Measurements from ENCODE around the gene HADH. TPM values are rescaled to one million over a fixed set of nuclear protein-coding genes. Genes with fewer than 3 reads are reported as not detected.
"Not testable (repeated sequence)": the region's sequence is repeated elsewhere in the genome, so short reads cannot be mapped to it uniquely, and the experiment has no call there.

Gene HADH
- total RNA-seq, 1 experiment from 2014 or later: 61.8 TPM

DNA sequence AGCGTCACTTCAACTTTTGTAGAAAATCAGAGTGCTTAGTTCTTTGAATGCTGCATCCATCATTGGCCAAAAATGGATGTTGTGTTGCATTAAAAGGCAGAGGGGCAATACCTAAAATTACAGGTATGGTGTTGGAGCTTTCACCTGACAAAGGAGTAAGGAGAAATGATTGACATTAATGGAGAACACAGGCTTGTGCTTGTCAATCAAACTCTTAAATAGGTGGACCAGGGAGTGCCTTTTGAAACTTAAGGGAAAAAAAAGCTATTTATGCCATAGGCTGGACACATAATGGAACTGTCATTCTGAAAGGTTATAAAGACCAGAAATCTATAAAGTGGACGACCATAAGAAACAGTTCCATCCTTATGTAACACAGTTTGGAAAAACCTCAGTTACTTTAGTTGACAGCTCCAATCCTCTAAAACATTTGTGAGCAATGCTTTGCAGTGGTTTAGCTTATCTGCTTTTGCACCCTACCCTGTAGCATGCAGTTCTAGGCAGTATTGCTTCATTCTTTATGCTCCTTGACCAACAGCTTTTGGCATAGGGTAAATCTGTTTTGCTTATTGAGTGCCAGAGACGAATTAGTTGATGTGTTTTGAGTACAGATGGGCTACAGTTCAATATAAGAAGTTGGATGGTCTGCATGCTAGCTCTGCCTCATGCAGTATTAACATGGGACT lies 2.4 kb downstream of the HADH start:
- in situ Hi-C loops (cut with HindIII; ENCODE audit: low sequenced_read_pairs): no loop called here

DNA sequence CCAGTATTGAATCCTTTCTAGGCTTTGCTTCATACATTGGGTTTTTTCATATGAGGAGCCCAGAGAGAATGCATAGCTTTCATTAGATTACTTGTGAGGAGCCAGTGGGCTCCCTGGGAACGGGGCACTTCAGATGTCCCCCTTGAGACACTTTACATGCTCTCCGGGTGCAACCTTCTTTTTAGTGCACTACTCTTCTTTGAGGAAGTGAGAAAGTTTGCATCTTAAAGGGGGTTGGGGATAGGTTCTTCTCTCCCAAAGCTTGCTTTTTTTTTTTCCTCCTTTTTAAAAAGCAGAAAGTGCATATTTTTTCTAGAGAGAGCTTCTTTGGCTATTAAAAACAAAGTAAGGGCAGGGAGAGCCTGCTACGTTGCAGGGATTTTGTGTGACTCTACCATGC lies 4.3 kb downstream of the HADH start:
- DNase-seq (ENCODE audit: low spot score): no peak
- in situ Hi-C loops (cut with HindIII; ENCODE audit: low sequenced_read_pairs): no loop called here

More for the DNA sequence above, 2.4 kb downstream of the HADH start:
- DNase-seq (ENCODE audit: low spot score): no peak

DNA sequence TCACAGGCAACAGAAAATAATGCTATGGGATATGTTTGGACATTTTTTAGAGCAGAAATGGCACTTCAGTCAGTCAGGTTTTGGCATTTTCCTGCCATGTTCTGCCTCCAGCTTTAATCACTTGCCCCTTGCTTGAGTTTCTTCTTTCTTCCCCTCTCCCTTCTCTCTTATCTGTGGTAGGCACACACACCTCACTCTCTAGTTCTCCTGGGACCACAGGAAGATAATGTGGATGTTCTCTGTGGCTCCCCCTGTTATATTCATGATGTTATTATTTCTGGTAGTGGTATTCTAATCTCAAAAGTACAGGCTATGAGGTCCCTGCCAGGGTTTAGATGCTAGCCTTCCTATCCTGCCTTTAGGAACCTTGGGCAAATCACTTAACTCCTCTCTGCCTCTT lies 5.2 kb downstream of the HADH start:
- DNase-seq (ENCODE audit: low spot score): no peak
- in situ Hi-C loops (cut with HindIII; ENCODE audit: low sequenced_read_pairs): no loop called here

DNA sequence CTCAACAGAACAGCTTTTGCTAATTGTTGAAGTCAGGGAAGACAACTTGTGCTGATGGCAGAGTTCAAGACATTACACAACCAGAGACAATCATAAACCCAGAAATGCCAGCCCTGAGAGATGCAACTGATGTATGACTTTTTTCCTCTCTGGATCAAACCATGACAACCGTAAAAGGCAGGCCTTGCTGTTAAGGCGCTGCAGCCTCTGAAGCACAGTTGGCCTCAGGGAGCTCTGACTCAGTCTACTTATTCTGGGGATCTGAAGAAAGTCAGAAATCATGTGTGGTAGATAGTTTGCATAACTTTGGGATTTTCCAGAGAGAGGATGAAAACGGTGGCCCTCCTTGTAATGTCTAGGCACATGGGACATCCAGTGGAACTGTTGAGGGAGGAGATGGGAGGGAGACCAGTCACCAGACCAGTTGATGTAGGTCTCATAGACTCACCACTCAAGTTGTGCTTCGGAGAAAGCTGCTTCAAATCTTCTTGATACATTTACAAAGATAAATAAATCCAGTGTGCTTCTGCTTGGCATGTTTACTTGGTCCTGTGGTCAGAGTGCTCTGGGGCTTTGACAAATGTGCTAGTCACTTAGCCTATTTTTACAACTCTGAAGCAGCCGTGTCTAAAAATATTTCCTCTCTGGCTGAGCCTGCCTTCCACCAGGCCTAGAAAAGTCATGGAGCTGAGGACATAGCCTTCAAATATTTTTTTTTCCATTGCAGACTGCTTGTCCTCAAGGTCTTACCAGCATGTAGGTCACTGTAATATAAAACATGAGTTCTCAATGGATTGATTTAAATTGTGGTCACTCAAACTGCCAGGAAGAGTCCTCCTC lies 7.5 kb downstream of the HADH start:
- peak; percentile 20 for DNase-seq (ENCODE audit: low spot score)
- in situ Hi-C loops (cut with HindIII; ENCODE audit: low sequenced_read_pairs): no loop called here

DNA sequence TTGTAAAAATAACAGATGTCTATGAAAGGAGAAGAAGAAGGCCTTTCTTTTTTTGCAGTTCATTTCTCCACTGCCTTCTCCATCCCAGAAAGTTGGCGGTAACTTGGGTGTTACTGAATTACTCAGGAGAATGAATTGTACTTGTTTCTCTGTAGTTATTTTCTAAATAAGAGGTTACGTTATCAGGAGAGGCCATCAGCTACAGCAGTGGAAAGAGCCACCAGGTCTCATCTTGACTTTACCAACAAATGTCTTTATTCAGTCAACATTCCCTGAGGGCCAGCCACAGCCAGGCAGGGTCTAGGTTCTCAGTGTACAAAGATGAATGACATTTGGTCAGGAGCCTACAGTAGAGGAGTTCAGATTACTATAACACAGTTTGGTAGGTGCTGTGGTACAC lies 8.1 kb downstream of the HADH start:
- in situ Hi-C loops (cut with HindIII; ENCODE audit: low sequenced_read_pairs): no loop called here
- no peak for DNase-seq (ENCODE audit: low spot score)

DNA sequence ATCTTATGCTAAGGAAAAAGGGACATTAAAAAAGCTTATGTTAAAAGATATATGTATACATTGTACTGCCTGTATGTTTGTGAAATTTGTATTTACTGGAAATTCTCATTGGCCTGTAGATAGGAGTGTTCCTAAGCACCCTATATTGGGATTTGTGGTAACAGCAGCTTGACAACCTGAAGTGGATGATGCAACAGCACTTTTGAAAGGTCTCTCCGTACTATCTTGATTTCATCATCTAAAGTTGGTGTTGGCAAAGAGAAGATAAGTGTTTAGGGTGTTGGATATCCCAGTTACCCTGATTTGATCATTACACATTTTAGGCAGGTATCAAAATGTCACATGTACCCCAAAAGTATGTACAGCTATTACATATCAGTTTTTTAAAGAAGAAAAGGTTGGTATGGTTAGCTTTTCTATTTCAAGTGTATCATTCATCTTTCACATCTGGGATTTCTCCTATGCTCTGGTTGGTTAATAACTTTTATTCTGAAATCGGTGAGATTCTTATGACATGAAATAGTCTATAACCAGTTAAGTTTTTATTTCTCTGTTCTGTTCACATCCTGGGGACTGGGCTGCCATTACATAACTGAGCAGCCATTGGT lies 10.3 kb downstream of the HADH start:
- in situ Hi-C loops (cut with HindIII; ENCODE audit: low sequenced_read_pairs): no loop called here
- no peak for DNase-seq (ENCODE audit: low spot score)

DNA sequence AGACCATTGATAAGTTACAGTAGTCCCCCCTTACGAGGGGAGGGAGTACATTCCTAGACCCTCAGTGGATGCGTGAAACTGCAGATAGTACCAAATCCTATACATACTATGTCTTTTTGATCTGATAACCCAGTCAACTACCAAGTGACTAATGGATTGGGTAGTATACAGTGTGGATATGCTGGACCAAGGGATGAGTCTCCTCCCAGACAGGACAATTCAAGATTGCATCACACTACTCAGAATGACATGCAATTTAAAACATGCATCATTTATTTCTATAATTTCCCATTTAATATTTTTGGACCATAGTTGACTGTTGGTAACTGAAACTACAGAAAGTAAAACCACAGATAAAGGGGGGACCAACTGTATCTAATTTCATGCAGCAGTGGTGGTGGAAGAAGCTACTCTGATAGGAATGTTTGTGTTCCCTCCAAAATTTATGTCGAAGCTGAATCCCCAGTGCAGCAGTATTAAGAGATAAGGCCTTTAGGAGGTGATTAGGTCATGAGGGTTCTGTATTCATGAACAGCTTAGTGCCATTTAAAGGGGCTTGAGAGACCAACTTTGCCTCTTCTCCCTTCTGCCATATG lies 11.9 kb downstream of the HADH start:
- in situ Hi-C loops (cut with HindIII; ENCODE audit: low sequenced_read_pairs): no loop called here
- DNase-seq (ENCODE audit: low spot score): no peak

DNA sequence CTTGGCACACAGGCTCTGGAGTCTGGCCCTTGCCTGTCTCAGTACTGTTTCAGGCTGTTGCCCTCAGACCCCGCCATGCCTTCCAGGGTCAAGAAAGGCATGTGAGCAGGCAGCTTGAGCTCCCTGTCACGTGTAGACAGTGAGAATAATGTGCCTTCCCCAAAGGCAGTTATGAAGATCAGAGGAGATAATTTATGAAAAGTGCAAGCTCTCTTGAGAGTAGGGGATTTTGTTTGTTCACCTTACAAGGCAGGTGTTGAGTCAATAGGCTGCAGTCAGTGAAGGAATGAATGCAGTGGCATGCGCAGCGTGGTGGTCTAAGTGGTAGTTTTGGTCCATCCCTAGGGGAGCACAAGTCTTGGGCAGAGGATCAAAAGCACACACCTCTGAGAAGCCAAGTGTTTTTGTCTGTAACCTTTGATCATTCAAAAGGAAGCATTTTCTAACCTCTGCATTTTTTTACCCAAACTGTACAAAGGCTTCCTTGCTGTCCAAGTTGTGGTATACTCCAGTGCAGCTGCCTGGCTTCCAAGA lies 14.4 kb downstream of the HADH start:
- DNase-seq (ENCODE audit: low spot score): no peak
- in situ Hi-C loops (cut with HindIII; ENCODE audit: low sequenced_read_pairs): no loop called here

DNA sequence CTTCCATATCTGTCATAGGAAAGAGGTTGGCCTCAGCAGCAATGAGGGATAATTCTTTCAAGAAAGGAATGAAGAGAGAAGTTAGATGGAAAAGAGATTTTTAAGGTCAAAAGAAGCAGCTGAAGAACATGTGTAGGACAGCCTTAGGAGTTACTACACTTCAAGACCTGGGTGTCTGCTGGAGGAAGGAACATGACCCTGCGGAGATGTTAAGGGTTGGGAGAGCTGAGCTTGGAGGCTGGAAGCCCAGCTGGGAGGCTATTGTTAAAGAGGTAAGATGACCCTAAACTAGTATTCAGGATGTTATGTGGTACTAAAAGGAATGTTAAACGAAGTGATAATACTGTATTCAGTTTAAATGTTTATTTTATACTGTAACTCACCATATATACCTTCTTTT lies 15.0 kb downstream of the HADH start:
- DNase-seq (ENCODE audit: low spot score): no peak
- in situ Hi-C loops (cut with HindIII; ENCODE audit: low sequenced_read_pairs): no loop called here

DNA sequence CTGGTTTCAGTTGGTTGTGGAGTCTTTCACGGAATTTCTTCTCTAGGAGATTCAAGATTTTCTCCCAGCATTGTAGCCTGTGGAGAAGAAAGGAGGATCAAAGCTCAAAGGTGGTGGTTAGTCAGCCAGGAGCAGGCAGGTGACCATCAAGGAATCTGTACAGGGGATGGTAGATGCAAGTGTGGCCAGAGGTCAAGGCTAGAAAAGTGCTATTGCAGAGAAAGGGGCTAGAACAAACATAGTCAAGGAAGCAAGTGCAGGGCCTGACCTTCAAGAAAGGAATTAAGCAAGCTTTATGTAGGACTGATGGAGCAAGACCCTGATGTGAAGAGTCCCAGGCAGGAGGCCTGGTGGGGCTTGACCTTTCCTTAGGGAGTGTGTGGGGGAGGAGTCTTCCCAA lies 16.1 kb downstream of the HADH start:
- DNase-seq (ENCODE audit: low spot score): no peak
- in situ Hi-C loops (cut with HindIII; ENCODE audit: low sequenced_read_pairs): no loop called here

DNA sequence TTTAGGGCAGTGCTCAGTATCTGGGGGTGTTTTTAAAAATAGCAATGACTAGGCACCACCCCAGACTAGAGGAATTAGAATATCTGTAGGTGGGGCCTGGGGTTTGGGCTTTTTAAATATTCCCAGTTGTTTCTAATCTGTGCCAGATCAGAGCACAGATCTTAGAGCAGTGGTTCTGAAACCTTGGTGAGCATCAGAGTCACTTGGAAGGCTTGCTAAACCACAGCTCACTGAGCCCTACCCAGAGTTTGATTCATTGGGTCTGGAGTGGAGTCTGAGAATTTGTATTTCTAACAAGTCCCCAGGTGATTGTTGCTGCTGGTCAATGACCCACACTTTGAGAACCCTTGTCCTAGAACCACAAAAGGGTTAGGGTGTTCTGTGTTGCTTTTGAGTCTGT lies 16.7 kb downstream of the HADH start:
- no peak for DNase-seq (ENCODE audit: low spot score)
- in situ Hi-C loops (cut with HindIII; ENCODE audit: low sequenced_read_pairs): no loop called here

DNA sequence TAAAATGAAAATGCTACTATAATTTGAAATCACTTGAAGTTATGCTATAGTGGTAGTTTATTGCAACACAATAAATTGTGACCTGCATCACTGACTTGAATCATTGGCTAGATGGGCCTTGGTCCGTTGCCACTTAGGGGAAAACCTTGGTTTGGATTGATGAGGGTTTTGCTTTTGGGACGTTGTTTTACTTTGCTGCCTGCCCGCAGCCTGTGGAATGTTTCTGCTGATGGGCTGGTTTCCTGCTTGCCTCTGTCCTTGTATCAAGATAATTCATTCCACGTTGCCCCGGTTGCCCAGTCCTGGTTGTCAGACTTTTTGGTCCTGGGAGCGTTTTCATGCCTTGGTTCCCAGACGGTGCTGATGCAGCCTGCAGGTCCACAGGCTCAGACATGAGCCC lies 18.3 kb downstream of the HADH start:
- DNase-seq (ENCODE audit: low spot score): no peak
- in situ Hi-C loops (cut with HindIII; ENCODE audit: low sequenced_read_pairs): no loop called here

DNA sequence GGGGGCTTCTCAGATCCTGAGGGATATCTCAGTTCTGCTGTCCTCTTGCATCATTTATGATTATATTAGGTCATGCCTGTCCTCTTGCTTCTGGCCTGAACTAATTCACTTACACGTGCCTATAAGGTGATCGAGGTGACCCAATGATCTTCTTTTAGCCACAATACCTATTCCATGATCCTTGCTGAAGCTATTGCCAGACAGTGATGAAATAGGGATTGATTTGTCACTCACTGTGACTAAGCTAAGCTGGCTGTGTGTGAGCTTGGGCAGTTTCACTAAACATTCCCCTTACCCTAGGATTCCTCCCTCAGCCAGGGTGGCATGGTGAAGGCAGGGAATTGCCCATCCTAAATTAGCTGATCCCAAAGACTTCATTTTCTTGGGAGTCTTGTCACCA lies 19.0 kb downstream of the HADH start:
- DNase-seq (ENCODE audit: low spot score): no peak
- in situ Hi-C loops (cut with HindIII; ENCODE audit: low sequenced_read_pairs): no loop called here

DNA sequence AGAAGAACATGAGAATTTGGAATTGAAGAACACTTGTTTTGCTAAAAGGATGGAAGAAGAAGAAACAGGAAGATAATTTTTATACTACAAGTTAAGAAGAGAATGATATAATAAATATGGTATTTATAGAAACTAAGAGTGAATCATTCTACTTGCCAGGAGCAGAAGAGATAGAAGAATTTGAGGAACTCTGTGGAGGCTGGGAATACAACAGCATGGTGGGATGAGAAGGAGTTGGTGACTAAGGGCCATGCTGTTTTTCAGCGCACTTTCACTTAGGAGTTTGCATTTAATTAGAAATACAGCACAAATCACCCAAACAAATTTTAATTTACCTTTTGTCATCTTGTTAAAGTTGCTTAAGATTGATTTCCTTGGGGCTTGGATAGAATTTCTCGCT lies 20.5 kb downstream of the HADH start:
- no peak for DNase-seq (ENCODE audit: low spot score)
- in situ Hi-C loops (cut with HindIII; ENCODE audit: low sequenced_read_pairs): no loop called here

DNA sequence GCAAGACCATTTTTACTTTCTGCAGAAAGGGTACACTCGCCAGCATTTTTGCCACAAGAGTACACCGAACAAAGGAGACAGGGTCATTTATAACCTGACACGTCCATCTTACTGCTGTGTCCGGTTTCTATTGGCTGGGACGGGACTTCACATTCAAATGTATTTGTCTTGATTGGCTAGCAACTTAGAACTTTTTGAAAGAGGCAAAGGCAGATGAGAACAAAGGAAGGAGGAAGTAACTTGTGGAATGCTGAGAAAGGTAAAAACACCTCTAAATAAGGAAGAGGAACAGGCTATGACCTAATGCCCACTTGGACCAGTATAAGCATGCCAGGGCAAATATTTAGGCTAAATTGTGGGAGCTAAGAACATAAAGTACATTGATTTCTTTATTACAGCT lies 22.7 kb downstream of the HADH start:
- DNase-seq (ENCODE audit: low spot score); in situ Hi-C loops (cut with HindIII; ENCODE audit: low sequenced_read_pairs): not testable (repeated sequence)

DNA sequence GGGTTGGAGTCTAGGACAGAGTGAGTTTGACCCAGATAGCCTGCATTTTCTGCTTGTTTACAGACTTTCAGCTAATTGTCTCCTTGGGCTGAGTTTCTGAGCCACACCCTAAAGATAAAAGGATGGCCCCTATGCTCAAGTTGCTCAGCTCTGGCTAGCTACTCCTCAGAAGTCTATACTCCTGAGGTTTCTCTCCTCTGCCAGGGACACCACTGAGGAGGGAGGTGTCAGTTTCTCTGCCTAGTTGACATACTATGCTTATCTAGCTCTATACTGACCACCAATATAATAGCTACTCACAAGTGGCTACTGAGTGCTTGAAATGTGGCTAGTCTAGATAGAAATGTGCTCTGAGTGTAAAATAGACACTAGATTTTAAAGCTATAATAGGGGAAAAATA lies 23.6 kb downstream of the HADH start:
- DNase-seq (ENCODE audit: low spot score): no peak
- in situ Hi-C loops (cut with HindIII; ENCODE audit: low sequenced_read_pairs): no loop called here

DNA sequence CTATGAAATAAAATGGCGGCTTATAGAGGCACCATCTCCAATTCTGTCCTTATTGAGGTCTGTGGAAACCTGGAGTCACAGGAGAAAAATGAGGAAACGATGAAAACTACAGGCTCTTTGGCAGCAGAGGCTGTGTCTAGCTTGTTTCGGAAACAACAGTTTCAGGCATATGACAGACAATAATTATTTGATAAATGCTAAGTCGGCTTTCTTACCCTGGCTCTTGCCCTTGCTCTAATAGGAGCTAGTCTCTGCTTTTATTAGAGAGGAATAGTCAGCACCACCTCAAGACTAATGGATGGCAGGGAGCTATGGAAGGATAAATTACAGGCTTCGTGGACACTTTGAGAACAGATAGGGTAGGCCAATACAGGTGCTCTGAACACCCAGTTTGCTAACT lies 24.3 kb downstream of the HADH start:
- in situ Hi-C loops (cut with HindIII; ENCODE audit: low sequenced_read_pairs): no loop called here
- no peak for DNase-seq (ENCODE audit: low spot score)

DNA sequence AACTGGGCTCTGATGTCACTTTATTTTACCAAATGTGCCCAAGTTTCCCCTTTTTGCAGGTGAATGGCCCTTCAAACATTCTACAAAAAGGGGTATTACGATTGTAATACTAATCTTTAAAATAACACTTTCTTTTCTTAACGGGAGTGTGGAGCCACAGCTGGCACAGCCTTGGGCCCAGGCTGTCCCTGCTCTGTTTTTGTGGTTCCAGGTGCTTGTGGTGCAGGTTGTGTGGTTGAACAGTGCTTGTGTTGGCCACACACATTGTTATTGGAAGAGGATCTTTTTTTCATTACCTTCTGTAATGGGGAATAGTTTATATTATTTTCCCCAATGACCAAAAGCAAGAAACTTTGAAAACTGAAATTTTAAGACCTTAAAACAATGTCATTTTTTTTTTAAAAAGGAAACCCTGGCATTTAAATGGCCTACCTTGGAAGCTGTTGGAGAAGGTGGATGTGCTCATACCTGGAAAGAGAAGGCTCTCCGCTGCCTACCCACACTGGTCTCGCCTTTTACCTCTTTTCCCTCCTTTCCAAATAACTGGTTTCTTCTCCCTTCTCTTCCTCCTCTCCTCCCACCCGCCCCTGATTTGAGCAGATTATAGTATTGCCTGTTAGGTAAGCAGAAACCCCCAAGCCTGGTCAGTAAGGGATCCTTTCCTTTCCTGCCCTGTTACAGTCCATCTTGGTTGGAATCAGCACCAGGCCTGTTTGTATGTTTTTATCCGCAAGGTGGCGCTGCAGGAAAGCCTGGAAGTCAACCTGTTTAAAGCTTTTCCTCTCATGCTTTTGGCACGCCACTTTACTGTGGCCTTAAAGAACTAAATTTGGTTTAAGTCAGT lies 28.6 kb downstream of the HADH start:
- DNase-seq (ENCODE audit: low spot score): peak; percentile 80
- in situ Hi-C loops (cut with HindIII; ENCODE audit: low sequenced_read_pairs): no loop called here

DNA sequence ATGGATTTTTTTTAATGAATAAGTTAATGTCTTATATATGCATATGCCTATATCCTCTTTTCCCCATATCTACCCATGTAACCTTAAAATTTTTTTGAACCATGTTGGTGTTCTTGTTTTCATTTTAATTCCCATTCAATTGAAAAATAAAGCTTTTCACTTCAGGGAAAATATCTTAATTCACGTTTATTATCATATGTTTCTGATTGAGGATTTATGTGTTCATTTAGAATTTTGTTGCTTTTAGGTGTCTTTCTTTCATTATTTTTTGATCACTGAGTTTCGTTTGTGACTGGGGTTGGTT lies 29.1 kb downstream of the HADH start:
- in situ Hi-C loops (cut with HindIII; ENCODE audit: low sequenced_read_pairs): no loop called here
- no peak for DNase-seq (ENCODE audit: low spot score)

Measured in G401 (cell line).